Right lobe of liver (tissue), 6 donors: Measurements from ENCODE around the gene C5orf15. TPM values are rescaled to one million over a fixed set of nuclear protein-coding genes. Genes with fewer than 3 reads are reported as not detected.

Source experiments
- ATAC-seq, 4 donors: fragments of 200-7000 bp; cut with Tn5 transposase; one replicate each; pipeline ENCODE4 v1.9.1; 2020; ENCODE audit warnings: mild to moderate bottlenecking in 4 of 4, moderate library complexity in 4 of 4
- DNase-seq, 3 donors: peaks; one replicate each; pipeline ENCODE4 v3.0.0-alpha.2; 2020
- H3K27ac ChIP-seq, 3 donors: fragments of 200-600 bp; one replicate each; pipeline ENCODE4 v1.8.0; 2022
- H3K27me3 ChIP-seq, 2 donors: fragments of 200-600 bp; one replicate each; pipeline ENCODE4 v1.8.0; 2022
- H3K36me3 ChIP-seq, 4 donors: fragments of 200-600 bp; sonication (generic) in 1 of 4; one replicate each; pipeline versions ENCODE4 v1.5.1 to v1.8.0; 2017 to 2022; ENCODE audit warnings: control low read depth in 1 of 4
- H3K4me1 ChIP-seq, 4 donors: fragments of 200-600 bp; sonication (generic) in 1 of 4; one replicate each; pipeline versions ENCODE4 v1.5.1 to v1.8.0; 2017 to 2022; ENCODE audit warnings: control low read depth in 1 of 4
- H3K4me3 ChIP-seq, 3 donors: fragments of 200-600 bp; one replicate each; pipeline ENCODE4 v1.8.0; 2022
- H3K9me3 ChIP-seq, 4 donors: fragments of 200-600 bp; sonication (generic) in 1 of 4; one replicate each; pipeline versions ENCODE4 v1.5.1 to v1.8.0; 2017 to 2022; ENCODE audit warnings: control low read depth in 1 of 4
- POLR2A ChIP-seq: fragments of 450-650 bp; IDR thresholded peaks from one replicate; pipeline ENCODE4 v1.6.1; 2017; ENCODE audit warnings: antibody characterized with exemption, mild to moderate bottlenecking
- WGBS: methylation state at CpG from one replicate; pipeline ENCODE4 v1.1.6; 2018; ENCODE audit warnings: low coverage, low lambda C conversion rate; ENCODE audit not compliant: insufficient coverage; ENCODE audit errors: missing lambda C conversion rate; 5-methylcytosine and 5-hydroxymethylcytosine counted together
- intact Hi-C, 2 donors: fragments of 100-400 bp; cut with DNase I; formaldehyde crosslinking; loops; one replicate each; pipeline versions ENCODE4 v1.11.2 to v1.14.1; 2022
- long read RNA-seq: library from polyadenylated mRNA; unstranded; transcript quantifications from one replicate; pipeline ENCODE4 v2.0.0, GENCODE V29; 2019
- total RNA-seq, 6 experiments: library from RNA; depleted of rRNA in 2 of 6; stranded (reverse); fragments of >200 nt in 2 of 6; fragmentation: NEBNext Ultra II Directional in 3 of 6; extraction: Animal tissue kit (Norgen Biotek cat#: 25700) in 3 of 6; gene quantifications; one replicate each; pipeline versions ENCODE4 v1.1.0 to v1.2.4, GENCODE V29; 2016 to 2023
- TF ChIP-seq, protein P1 (sequence below), 4 donors: fragments of 200-600 bp in 3 of 4; fragments of 450-650 bp in 1 of 4; IDR thresholded peaks; one replicate each; pipeline versions ENCODE4 v1.5.1 to v1.8.0; 2016 to 2022; ENCODE audit warnings: antibody characterized with exemption in 4 of 4, mild to moderate bottlenecking in 2 of 4
- donor health status: DM: no; HTN: yes; CAD: no.
- donor health status: DM: no; HTN: no; CAD: no.
- donor health status: DM: no; HTN: no; CAD: no.
- donor health status: DM: no; HTN: yes; CAD: no.
- donor health status: DM: no; HTN: yes; CAD: no.

The C5orf15 gene
- 10 to 100 TPM; 15.0 to 37.5 (median 24.4) TPM for total RNA-seq
- long read RNA-seq, partial matches to known transcripts, result 2 of 6 reads
- long read RNA-seq, other reads (novel, unspliced or antisense), result 0 of 6 reads

DNA sequence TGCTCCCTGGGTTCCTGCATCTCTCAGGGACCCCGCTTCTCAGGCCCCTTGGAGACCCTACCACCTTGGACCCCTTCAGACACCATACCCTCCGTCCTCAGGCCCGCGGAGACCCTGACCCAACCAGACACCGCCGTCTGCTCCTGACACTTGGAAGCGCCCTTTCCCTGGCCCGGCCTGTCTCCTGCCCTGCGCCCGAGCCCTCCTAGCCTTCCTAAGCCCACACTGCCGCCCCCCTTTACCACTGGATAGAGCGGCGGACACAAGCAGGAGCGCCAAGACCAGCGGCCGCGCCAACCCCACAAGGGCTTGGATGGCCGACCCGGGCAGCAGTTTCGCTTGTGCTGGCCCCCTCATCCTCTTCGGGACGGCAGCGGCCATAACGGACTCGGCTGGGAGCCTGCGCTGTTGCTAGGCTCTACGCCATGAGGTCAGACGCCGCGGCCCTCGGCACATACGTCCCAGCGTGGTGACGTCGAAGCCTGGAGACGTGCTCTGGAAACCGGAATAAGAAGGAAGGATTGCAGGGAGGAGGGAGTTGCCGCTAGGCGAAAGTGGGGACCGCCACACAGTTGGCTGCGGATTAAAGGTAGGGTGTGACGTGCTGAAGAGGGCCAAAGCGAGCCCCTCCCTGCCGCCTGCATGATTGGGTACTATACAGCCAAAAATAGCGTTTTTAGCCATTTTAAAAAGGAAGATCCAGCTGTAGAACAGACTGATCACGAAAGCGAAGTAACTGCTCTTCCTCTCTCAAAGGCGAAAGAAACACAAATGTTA, at the start of gene C5orf15:
Gene C5orf15, minus strand, starts transcription at position 422 of the 777 bp plus-strand sequence. Its CDS starts 41 bp downstream, at position 381.
- Histone ChIP-seq H3K4me1 (peaks cover 0 to 24% (median 11%) of the 10 kb centered on the region in 4 donors), H3K27ac (peak within 1 kb of the TSS; percentile 83 to 93 (median 88)), H3K36me3 (peaks cover 0 to 14% (median 2%) of the 10 kb centered on the region in 4 donors), H3K9me3 (no peaks in the 10 kb centered on the region), H3K27me3 (no peaks in the 10 kb centered on the region), H3K4me3 (peak within 1 kb of the TSS; percentile 72 to 93 (median 82))
- intact Hi-C loops, result no loop called here
- DNase-seq (peak; percentile 96 to 97 (median 96)), ATAC-seq (peak; percentile 94 to 97 (median 96))
- peak; percentile 79 for TF ChIP-seq POLR2A
- TF ChIP-seq, protein P1, sequence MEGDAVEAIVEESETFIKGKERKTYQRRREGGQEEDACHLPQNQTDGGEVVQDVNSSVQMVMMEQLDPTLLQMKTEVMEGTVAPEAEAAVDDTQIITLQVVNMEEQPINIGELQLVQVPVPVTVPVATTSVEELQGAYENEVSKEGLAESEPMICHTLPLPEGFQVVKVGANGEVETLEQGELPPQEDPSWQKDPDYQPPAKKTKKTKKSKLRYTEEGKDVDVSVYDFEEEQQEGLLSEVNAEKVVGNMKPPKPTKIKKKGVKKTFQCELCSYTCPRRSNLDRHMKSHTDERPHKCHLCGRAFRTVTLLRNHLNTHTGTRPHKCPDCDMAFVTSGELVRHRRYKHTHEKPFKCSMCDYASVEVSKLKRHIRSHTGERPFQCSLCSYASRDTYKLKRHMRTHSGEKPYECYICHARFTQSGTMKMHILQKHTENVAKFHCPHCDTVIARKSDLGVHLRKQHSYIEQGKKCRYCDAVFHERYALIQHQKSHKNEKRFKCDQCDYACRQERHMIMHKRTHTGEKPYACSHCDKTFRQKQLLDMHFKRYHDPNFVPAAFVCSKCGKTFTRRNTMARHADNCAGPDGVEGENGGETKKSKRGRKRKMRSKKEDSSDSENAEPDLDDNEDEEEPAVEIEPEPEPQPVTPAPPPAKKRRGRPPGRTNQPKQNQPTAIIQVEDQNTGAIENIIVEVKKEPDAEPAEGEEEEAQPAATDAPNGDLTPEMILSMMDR (IDR thresholded peaks at IDR 0.05), result peak in 1 of 4 donors; percentile 7
- 0% methylated on average over 35 of the region's 48 CpGs for WGBS

DNA sequence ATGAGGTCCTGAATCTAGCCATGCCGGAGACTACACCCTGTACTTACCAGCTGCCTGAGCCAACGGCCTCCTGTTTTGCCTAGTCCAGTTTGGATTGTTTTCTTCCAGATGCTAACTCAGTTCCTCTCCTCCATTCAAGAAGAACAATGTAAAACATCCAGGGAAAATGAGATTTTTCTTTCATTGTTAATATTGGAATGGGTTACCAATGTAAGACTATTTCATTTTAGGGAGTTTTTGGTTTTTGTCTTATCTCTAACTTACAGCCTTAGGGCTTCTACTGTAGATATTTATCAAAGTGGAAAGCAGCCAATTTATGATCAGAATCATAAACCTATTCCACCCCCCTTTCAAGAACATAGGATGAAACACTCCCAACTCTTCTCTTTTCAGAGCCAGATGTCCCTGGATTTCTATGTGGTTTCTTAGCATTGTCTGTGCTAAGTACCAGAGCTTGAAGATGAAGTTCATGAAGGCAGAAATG, 39.9 kb upstream of the C5orf15 start:
- Histone ChIP-seq H3K4me1 (peaks cover 0 to 11% (median 5%) of the 10 kb centered on the region in 4 donors), H3K27me3 (no peaks in the 10 kb centered on the region), H3K36me3 (no peaks in the 10 kb centered on the region), H3K27ac (no peak overlapping the region), H3K4me3 (no peak overlapping the region), H3K9me3 (no peaks in the 10 kb centered on the region)
- TF ChIP-seq POLR2A, result no peak
- TF ChIP-seq, protein P1 (IDR thresholded peaks at IDR 0.05), result no peak
- DNase-seq, result no peak
- 83% methylated on average over 2 of the region's 2 CpGs for WGBS
- ATAC-seq, result no peak
- intact Hi-C loops, result no loop called here

DNA sequence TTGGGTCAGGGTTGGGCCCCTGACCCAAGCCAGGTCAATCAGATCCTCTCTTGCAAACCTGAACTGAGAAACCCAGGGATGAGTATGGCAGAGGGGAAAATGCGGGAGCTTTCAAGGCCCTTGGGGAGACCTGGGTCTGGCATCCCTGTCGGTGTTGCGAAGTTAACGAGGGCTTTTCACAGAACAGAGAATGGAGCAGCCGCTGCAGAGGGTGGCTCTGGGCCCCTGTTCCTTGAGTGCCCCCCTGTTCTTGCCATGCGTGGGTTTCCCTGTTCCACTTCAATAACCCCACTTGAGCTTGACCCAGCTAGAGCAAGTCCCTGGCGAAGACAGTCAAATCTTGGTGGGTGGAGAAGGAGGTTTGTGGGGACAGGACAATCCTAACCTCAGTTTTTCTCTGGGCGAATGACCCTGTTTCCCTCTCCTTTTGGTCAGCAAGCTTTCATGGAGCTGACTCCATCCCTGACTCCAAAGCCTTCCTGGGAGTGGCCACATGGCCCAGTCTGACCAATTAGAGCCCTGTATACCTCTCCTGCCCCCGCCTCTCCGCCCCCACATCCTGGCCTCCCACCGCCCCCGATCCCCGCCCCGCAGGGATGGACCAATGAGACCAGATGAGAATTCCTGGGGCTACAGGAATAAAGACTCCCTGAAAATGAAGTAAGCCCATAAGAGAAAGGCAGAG, 39.3 kb upstream of the C5orf15 start:
- Histone ChIP-seq H3K9me3 (no peaks in the 10 kb centered on the region), H3K4me1 (peaks cover 0 to 17% (median 10%) of the 10 kb centered on the region in 4 donors), H3K4me3 (no peak overlapping the region), H3K27ac (no peak overlapping the region), H3K27me3 (no peaks in the 10 kb centered on the region), H3K36me3 (no peaks in the 10 kb centered on the region)
- DNase-seq, result no peak
- no CpG with 5 or more reads among the region's 14 CpGs for WGBS
- TF ChIP-seq, protein P1 (IDR thresholded peaks at IDR 0.05), result no peak
- TF ChIP-seq POLR2A, result no peak
- no peak for ATAC-seq
- intact Hi-C loops, result no loop called here

DNA sequence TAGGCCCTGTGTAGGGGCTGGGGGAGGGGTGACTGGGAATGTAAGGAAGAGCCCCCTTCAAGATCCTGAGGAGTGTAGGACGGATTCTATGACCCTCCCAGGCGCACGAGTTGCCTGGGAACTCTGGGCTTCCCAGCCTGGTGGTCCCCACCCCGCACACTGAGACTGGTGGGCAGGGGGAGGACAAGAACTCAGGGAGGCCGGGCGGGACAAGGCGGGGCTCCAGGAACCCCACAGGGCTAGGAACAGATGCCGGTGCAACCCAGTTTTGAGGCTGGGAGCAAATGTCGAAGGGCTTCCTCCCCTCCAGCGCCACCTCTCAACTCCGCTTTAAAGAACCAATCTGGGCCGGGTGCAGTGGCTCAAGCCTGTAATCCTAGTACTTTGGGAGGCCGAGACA, 37.7 kb upstream of the C5orf15 start:
- no peaks in the 10 kb centered on the region for H3K36me3 ChIP-seq
- no peak for TF ChIP-seq POLR2A
- TF ChIP-seq, protein P1 (IDR thresholded peaks at IDR 0.05), result no peak
- intact Hi-C loops, result no loop called here
- H3K27ac ChIP-seq, result peak overlapping the region; percentile 97 to 98 (median 97)
- H3K4me1 ChIP-seq, result peaks cover 0 to 31% (median 15%) of the 10 kb centered on the region in 4 donors
- H3K27me3 ChIP-seq, result no peaks in the 10 kb centered on the region
- no peak for DNase-seq
- no peak for ATAC-seq
- H3K9me3 ChIP-seq, result no peaks in the 10 kb centered on the region
- no CpG with 5 or more reads among the region's 13 CpGs for WGBS
- H3K4me3 ChIP-seq, result peak overlapping the region in 2 of 3 donors; percentile 83 to 95
